HG02852 (cell line): ENCODE results near the gene UVSSA.
"Not testable (repeated sequence)": the region's sequence is repeated elsewhere in the genome, so short reads cannot be mapped to it uniquely, and the experiment has no call there.

Experiments used
- ATAC-seq: cut with Tn5 transposase; IDR thresholded peaks from one replicate; pipeline ENCODE4 v1.9.1; 2021; ENCODE audit warnings: mild to moderate bottlenecking, moderate library complexity; ENCODE audit not compliant: unreplicated experiment

UVSSA gene

DNA sequence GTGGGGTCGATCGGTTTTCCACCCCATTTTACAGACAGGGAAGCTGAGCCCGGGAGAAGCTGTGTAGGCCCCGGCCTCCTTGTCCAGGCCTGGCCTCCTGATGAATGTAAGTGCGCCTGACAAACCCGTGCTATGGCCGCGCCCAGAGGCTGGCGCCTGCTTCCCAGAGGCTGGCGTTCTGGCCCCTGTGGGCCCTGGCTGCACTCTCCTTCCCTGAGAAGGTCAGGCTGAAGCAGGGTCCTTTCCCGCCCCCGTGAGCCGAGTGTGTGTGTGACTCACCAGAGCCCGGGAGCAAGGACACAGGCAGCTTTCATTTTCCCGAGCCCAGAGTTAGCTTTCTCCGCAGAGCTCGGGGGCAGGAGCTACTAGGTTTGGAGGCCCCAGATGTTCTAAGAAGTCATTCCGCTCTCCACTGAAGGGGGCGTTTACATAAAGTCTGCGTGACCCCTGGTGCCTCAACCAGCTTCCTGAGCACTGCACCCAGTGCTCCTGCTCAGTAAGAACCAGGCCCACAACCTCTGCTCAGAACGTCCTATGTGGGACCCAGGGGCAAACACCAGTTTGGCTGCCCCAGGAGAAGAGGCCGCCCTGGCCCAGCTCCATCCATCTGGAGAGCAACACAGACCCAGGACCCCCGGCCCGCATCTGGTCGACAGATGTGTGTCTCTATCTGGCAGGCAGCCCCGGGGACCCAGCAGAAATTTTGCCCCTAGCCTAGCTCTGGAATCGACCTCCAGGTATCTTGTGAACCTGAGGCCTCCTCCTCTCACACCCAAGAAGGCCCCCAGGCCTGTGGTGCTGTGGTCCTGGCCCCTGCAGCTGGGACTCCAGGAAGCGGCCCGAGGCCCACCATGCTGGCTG is 13.6 kb downstream of the UVSSA start:
- ATAC-seq: no peak

DNA sequence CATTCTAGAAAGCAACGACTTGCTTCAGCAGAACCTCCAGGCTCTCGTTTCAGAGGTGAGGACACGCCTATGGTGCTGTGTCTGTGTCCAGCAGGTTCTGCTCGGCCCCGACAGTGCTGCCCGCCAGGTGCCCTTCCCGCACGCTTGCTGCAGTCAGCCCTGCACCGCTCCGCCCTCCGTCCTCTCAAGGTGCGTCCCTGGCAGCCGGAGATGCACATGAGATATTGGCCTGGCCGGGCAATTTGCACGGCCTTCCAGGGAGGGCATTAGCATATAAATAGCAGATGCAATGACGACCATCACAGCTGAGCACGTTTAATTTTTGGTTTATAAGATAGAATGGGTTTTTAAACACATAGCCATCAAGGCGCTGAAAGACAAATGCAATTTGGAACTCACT is 14.4 kb downstream of the UVSSA start:
- ATAC-seq: no peak

DNA sequence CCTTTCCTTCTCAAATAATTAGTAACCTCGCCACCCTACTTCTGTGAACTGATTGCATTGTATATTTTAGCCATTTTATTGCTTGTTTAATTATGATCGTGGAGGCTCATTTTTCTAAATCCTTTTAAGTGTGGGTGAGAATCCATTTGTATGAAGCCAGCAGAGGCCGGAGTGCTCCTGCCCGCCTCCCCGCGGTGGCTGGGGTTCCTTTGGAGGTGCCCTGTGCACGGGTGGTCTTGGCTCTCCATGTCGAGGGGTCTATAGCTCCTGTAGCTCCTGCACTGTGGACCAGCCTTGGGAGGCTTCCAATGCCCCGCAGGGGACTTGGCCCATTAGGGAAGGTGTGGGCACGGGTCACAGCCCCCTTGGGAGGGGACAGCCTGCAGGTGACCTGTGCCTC is 15.0 kb downstream of the UVSSA start:
- no peak for ATAC-seq

DNA sequence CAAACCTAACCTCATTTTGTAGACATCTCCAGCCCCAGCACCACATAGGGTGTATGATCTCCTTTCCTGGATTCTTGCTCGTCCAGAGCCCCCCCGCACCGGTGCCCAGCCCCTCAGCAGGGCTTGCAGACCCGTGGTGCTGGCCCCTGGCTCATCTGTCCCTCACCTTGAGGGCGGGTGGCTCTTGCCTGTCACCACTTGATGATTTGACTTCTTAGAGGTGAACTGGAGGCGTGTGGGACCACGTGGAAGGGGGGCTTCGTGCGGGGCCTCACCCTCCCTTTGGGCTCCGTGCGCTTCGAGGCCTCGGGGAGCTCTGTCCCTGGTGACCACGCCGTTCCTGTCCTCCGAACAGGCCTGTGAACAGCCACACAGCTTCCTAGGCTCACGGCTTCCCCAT is 15.5 kb downstream of the UVSSA start:
- no peak for ATAC-seq

DNA sequence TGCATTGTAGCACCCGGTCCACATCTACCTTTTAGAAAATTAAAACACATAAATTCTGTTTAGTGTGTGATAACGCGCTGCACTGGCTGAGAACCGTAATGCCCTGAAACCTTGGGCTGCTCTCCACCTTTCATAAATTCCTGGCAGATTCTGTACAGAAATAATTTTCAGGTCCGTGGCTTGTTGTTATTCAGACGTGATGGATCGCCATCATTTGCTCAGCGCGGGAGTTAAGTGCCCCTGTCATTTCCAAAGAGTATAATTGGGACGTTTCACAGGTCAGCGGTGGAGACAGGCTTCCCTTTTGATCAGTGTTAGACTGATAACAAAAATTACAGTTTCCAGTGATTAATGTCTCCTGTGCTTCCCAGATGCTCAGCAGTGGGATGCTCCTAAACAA is 16.5 kb downstream of the UVSSA start:
- ATAC-seq: no peak

DNA sequence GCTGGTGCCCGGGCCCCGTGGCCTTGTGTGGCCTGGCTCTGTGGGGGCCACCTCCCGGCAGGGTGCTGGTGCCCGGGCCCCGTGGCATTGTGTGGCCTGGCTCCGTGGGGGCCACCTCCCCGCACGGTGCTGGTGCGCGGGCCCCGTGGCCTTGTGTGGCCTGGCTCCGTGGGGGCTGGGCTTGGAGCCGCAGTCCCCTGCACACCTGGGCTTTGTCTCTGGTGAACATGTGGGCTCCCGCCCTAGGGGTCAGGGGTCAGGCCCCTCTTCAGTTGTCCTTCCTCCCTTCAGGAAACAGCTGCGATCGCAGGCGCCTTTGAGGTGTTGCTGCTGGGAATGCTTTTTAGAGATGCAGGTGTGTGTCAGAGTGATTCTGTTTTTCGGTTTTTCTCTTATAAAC is 17.2 kb downstream of the UVSSA start:
- ATAC-seq: no peak

DNA sequence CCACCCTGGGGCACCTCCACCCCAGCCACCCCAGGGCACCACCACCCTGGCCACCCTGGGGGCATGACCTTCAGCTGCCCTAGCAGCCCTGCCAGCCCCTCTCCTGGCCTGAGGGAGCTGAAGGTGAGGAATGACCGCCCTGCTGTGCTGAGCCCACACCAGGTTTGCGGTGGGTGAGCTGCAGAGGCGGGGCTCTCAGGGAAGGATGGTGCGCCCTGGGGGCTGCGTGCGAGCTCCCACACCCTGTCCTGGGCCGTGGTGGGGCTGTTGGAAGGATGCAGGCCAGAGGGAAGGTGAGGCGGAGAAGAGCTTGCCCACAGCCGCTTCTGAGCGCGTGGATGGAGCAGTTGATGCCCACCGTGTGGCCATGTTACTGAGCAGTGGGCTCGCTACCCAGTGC is 17.7 kb downstream of the UVSSA start:
- ATAC-seq: no peak

DNA sequence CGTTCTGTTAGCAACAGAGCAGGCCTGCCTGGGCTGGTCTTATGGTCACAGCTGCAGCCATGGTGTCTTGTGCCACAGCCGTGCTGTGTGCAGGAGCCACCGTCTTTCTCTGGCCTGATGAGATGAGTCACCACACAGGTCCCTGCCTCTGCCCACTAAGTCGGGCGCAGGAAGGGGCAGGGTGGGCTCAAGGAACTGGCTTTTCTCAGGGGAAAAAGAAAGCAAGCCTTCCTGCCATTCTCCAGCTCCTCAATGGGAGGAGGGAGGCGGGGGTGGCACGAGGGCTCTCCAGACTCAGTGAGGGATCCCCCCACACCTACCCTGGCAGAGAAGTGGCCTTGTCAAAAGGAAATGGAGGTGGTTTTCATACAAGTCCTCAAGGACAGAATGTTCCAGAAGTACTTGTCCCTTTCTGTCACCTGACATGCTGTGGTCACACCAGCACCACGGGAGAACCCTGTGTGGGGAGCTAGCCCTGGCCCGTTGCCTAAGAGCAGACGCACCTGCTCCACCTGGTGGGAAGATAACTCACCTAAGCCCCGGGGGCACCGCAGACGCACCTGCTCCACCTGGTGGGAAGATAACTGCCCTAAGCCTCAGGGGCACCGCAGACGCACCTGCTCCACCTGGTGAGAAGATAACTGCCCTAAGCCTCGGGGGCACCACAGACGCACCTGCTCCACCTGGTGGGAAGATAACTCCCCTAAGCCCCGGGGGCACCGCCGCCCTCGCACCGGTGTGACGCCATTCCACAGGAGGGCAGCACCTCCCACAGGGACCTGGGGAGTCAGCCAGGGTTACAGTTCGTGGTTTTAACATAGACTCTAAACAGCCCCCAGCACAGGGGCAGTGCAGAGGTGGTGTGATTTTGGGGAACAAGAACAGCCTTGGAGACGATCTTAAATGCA is 18.5 kb downstream of the UVSSA start:
- ATAC-seq: no peak

DNA sequence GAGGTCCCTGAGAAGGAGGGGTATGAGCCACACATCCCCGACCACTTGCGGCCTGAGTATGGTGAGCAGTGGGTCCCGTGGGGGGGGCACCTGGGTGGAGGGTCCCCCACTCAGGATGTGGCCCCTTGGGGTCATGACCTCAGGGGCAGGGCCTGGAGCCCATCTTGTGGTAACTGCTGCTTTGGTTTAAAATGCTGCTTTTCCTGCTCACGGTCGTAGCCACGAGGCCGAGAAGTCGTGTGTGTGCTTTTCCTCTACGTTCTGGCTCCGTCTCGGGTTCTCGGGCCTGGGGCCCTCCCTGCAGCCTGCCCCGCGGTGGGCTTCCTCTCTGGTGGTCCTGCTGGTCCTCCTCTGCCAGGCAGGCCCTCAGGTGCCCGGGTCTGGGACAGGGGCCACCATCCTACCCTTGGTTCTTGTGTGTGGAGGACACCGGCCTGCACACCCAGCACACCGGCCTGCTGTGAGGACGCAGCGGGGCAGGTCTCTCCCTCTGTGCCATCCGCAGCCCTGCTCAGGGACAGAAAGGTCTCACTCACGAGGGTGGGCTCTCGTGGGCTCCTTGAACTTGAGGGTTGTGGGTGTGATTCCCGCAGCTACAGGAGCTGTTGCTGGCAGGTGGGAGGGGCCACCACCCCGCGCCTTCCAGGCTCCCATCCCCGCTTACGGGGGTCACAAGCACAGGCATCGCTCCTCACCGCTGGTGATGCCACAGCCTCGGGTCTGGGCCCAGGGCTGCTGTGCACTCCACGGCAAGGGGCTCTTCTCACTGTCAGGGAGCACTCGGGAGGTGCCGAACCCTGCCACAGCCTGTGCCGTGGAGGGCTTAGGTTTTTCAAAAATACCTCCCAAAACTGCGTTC is 19.6 kb downstream of the UVSSA start:
- ATAC-seq: no peak

DNA sequence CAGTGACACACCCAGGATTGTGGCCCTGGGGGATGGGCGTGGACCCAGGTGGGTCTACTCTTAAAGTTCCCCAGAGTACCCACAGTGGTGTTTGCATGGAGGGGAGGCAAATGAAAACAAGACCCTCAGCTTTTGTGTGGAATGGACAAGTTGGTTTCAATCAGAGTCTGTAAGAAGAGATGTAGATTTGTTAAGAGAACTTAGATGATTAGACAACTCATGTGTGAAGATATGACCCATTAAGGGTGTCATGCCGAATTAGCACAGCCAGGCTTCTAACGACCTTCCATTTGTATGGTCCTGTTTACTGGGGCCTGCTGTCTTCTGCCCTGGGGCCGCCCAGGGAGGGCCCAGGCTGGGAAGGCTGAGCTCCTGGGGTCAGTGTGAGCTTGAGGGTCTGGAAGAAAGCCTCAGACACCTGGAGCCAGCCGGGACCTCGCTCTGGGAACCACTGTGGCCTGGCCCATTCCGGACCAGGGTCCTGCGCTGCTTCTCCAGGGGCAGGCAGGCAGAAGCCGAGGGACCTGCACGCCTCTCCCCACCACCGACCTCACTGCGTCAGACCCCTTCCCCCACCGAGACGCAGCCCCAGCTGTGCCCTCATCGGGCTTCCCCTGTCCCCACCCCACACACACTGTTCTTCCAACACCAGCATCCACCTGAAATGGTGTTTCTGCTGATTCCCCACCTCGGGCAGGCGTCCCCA is 20.4 kb downstream of the UVSSA start:
- ATAC-seq: no peak

DNA sequence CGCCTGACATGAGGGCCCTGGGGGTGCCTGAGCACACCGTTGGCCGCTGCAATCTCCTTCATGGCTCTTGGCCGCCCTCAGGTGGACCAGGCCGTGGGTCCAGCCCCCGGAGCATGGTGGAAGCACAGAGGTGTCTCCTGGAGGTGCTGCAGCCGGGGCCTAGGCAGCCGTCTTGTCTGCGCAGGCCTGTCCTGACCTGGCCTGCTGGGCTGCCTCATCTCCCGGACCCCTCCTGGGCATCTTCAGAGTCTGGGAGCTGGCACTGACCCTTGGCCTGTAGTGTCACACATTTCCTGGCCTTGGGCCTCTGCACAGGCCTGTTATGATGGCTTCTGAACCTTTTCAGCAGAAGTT is 20.9 kb downstream of the UVSSA start:
- no peak for ATAC-seq

DNA sequence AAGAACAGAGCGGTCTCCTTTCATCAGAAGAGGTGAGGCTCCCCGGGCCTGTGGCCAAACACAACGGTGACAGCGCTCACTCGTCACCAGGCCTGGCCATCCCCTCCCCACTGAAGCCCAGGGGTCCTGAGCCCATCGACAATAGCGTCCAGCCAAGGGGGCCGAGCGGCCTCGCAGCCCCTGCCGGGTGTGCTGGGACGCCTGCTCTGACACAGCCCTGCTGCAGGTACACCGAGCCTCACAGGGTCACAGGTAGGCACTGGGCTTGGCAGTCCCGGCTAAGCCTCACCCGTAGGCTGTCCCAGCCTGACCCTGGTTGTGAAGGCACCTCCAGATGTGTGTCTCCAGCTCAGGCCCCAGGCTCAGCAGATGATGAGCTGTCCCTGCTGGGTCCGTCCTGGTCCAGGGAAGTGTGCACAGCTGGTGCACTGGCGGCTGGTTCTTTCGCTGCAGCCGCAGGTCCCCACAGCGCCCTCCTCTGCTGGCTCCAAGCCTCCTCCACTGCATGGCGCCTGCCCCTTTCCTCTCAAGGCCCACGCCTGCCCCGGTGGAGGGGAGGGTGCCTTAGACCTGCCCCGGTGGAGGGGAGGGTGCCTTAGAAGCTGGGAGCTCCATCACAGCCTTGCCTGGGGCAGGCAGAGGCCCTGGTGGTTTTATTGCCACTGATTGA is 21.5 kb downstream of the UVSSA start:
- ATAC-seq: no peak

DNA sequence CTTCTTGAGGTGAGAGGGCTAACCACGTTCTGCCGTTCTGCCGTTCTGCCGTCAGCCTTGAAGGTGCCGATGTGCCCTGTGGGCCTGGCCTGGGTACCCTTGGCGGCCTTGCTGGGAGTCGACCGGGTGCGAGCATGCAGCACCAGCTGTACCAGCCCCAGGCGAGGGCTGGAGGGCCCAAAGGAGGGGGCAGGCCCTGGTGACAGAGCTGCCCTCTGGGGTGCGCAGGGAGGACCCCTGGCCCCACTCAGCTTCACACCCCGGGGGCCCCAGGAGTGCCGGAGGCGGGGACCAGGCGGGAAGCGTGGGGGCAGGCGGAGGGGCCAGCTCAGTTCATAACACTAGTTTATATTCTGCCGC is 22.1 kb downstream of the UVSSA start:
- ATAC-seq: no peak

DNA sequence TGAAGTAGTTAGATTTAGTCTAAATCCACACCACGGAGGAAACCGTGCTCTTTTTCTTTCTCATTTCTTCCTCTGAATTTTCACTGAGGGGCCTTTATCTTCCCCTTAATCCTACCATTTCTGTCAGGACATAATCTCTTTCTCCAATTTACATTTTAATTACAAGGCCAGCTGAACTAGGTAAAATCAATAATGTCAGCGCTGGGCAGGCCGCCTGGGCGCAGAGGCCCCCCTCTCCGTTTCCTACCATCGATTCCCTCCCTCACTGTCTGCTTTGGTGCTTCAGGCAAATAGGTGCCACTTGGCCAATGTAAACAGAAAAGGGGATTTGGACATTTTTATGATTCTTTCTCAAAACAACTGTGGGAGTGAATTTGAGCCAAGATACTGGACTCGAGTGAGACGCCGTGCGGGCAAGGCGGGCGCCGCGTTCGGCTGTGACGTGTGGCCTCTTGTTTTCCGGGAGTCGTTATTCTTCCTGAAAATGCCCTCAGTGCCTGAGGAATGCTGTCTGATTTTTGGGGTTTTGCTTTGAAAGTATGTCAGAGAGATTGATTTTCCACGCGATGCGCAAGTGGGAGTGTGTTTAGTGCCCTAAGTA is 22.6 kb downstream of the UVSSA start:
- ATAC-seq: no peak

DNA sequence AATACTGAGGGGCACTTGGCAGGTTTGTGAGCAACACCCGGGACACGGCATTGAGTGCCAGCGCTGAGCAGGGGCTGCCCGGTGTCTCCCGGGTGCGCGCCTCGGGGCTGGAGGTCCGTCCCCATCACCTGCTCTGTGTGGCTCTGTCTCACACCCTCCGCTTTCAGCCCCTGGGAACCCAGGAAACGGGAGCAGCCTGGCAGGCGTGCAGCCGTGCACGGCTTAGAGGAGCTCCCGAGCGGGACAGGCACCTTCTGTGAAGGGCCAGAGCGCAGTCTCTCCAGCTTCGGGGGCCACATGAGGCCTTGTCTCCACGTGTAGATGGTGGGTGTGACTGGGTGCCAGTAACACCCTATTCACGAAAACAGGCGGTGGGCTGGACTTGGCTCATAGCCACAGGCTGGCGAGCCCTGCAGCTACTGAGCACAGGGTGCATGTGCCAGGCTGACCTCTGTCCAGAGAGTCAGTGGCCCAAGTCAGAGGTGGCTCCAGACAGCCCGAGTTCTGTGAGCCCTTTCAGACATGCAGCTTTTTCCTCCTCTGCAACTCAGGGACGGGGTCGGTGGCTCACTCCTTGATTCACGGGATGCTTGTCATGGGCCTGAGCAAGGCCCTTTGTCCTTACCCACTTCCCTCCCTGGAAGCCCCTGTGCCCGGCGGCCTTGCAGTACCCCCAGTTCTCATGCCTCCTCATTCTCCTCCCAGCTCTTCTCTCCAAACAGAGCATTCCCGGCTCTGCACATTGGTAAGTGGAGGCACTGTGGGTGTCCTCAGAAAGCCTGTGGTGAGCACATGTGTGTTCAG is 23.5 kb downstream of the UVSSA start:
- no peak for ATAC-seq

DNA sequence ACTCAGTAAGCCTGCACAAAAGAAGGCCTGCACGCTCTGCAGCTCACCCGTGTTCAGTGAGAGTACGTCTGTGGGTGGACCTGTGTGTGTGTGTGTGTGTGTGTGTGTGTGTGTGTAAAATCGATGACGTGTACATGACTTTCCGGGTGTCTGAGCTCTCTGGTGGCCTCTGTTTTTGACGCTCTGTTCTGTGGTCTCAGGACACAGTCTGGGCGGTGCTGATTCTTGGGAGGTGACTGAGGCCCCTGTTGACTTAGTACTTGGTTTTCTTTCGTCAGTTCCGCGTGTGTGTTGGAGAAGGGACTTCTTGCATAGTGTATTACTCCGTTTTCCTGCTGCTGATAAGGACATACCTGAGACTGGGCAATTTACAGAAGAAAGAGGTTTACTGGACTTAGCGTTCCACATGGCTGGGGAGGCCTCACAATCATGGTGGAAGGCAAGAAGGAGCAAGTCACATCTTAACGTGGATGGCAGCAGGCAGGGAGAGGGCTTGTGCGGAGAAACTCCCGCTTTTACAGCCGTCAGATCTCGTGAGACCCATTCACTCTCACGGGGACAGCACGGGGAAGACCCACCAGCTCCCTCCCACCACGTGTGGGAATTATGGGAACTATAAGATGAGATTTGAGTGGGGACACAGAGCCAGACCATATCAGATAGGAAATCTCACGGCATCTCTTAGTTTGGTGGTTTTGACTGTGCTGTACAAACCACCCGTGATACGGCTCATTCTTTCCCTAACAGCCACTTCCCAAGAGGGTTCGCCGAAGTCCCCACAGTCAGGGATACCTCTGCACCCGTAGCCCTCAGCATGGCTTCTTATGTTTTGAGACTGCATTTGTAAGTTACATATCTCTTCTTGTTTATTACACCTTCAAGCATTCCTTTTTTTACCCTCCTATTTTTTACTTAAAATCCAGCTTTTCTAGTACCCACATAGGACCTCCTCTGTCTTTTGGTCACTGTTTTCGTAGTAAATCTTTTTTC is 24.5 kb downstream of the UVSSA start:
- no peak for ATAC-seq

DNA sequence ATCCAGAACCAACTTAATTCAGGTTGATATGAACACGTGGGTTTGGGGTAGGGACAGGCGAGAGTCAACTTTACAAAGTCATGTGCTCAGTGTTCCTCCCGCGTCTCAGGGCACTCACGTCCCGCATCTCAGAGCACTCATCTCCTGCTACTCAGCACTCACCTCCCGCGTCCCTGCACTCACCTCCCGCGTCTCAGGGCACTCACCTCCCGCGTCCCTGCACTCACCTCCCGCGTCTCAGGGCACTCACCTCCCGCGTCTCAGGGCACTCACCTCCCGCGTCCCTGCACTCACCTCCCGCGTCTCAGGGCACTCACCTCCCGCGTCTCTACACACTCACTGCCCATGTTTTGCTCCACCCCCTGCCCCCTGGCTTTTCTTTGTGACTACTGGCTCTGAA is 25.6 kb downstream of the UVSSA start:
- not testable (repeated sequence) for ATAC-seq
